GM18498 (cell line): ENCODE measurements around the gene CATSPERE.

Source experiments
- ATAC-seq: cut with Tn5 transposase; IDR thresholded peaks from one replicate; pipeline ENCODE4 v1.9.1; 2021; ENCODE audit warnings: mild to moderate bottlenecking, moderate library complexity; ENCODE audit not compliant: unreplicated experiment

CATSPERE gene

DNA sequence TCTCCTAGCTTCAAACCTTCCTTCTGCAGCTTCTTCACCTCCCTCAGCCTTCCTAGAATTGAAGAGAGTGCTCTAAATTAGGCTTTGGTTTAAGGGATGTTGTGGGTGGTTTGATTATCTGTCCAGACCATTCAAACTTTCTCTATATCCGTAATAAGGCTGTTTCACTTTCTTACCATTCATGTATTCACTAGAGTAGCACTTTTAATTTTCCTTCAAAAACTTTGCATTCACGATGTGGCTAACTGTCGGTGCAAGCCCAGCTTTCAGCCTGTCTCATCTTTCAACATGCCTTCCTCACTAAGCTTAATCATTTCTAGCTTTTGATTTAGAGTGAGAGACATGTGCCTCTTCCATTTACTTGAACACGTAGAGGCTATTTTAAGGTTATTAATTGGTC, 165.6 kb downstream of the CATSPERE start:
- no peak for ATAC-seq

DNA sequence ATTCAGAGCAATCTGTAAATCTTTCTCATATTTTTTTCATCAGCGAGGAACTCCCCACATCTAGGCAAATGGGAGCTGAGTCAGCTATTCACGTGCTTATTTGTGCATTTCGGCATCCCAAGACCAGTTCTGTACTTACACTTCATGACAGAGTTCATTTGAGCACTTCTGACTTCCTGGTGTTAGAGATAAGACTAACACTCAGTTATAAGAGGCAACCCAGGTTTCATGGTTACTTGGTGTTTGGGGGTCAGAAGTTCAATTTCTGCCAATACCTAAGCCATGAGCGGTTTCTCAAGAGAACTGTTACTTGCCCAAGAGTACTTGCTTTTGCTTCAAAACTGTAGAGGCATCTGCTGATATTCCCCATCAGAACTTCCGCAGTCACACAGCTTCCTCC, 167.7 kb downstream of the CATSPERE start:
- ATAC-seq: no peak

DNA sequence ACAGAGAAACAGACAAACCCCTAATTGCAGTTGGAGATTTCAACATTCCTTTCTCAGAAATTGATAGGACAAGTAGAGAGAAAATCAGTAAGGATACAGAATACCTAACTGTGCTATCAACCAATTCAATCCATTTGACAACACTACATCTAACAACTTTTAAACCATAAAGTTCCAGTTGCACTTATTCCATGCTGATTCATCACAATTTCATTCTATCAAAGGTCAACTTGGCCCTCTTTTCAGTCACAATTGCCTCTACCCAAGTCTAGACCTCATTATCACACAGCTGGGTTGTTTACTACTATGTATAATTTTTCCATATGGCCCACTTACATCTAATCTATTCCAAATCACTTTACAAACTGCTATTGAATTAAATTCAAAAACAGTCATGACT, 172.1 kb downstream of the CATSPERE start:
- ATAC-seq: no peak

DNA sequence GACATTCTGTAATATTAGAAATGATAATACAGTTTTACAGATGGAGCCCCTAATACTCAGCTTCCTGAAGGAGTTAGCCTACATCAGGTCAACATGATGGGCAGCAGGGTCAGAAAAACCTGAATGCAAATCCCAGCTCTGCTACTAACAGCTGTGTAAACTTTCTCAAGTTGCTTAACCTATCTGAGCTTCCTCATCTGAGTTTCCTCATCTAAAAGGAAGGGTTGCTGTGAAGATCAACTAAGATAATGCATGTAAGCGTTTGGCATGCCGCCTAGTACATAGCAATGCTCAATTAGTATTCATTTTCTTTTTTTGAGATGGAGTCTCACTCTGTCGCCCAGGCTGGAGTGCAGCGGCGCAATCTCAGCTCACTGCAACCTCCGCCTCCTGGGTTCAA, 173.5 kb downstream of the CATSPERE start:
- ATAC-seq: no peak

DNA sequence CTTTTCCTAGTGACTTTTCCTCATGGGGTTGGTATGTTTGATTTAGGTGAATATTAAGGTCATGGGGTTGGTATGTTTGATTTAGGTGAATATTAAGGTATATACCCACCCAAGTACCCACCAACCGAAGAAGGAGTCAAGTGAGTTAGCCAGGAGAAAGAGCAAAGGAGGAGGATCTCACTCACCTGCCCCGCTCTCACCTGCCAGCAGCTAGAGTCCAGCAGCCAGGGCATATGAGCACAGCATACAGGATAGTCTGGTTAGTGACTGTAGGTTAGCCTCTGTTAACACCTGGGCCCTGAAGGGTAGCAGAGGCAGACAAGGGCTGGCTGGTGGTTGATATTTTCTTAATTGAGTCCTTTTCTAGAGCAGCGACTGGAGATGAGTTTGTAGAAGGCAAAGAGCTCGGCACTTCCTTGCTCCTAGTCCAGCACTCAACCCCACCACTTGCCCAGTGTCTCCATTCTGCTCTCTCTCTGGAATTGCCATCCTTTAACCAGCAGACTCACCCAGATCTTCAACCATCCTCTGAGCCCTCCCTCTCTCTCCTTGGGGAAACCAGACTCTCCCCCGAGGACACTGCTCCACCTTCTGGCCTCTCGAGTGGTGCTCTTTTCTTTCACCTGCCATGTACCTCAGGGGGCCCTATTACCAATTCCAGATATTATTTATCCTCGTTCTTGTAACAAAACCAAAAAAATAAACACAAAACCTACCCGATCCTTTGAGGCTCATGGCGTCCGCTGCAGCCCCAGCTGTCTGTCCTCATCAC, 175.6 kb downstream of the CATSPERE start:
- no peak for ATAC-seq

DNA sequence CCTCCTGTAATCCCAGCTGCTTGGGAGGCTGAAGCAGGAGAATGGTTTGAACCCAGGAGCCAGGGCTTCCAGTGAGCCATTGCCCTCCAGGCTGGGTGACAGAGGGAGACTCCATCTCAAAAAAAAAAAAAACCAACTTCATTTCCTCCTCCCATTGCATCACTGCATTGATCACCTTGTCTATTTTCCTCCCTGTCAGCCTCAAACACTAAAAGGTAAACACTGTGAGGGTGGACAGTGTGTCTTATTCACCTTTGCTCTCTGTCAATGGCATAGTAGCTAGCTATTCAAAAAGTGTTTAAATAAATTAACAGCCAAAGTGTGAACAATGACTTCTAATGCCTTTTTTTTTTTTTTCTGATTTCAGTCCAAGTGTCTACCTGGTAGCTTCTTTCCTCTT, 178.5 kb downstream of the CATSPERE start:
- no peak for ATAC-seq

DNA sequence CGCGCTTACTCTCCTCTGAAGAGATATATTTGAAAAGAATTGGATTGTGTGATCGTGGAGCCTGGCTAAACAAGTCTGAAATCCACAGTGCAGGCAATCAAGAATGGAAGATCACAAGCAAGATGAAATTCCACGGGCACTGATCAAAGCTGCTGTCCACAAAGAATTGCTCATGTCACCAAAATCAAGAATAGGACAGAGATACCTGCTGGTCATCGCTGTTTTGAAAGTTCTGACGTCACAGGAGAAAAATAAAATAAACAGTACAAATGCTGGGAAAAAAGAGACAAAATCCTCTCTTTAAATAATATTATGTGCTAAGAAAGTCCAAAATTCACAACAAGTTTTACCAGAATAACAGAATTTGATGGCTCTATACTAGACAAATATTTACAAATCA, 179.8 kb downstream of the CATSPERE start:
- no peak for ATAC-seq

DNA sequence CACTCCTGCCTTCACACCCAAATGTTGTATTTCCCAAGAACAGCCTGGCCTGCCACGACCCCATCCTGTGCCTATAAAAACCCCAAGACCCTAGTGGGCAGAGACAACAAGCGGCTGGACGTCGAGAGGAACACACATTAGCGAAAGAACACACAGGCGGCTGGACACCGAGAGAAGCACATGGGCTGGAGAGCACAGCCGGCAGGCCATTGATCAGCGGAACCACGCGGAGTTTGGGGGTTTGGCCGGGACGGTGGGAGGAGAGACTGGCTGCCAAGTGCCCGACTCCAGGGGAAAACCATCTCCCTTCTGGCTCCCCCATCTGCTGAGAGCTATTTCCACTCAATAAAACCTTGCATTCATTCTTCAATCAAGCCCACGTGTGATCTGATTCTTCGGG, 181.5 kb downstream of the CATSPERE start:
- ATAC-seq: no peak

DNA sequence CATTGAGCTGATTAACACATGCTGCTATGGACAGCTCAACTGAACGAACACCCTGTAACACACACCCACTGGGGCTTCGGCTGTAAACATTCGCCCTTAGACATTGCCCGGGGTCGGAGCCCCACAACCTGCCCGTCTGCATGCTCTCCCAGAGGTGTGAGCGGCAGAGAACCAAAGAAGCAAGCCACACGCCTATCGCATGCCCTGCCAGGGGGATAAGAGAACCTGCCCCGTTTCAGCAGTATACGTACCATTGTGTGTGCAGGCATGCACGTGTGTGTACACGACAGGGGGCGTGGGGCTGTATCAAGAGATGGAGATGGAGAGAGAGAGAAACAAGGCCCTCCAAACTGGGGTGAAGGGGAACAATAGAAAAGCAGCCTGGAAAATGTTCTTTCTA, 181.9 kb downstream of the CATSPERE start:
- ATAC-seq: no peak

DNA sequence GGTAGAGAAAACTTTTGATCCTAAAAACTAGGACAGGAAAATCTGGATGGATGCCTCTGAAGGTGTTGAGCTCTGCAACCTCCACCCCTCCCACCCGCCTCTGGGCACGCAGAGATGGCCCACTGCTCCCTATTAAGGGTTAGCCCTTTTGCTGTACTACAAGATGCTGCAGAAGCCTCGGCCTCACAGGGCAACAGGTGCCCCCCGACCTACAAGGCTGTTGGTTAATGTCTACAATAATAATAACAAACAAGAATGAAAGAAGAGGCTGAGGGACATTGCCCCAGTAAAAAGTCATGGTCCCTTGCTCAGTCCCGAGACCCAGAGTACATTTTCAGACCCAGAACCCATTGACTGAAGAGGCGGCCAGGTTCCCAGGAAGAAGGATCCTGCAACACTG, 184.3 kb downstream of the CATSPERE start:
- ATAC-seq: no peak

DNA sequence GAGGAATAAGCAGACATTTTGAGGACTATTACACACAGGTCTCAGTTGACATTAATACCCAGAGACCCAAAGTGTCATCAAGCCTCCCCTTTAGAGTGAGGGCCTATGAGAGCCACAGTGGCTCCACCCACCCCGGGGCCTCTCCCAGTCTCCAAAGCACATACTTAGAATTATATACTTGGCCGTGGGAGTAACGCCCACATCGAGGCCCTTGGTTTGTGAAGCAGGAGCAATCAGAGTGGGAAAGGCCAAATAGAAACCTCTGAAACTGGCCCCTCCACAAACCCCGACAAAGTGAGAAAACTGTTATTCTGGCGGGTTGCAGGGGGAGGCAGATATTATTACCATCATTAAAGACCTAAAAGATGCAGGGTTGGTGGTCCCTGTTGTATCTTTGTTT, 184.8 kb downstream of the CATSPERE start:
- no peak for ATAC-seq

DNA sequence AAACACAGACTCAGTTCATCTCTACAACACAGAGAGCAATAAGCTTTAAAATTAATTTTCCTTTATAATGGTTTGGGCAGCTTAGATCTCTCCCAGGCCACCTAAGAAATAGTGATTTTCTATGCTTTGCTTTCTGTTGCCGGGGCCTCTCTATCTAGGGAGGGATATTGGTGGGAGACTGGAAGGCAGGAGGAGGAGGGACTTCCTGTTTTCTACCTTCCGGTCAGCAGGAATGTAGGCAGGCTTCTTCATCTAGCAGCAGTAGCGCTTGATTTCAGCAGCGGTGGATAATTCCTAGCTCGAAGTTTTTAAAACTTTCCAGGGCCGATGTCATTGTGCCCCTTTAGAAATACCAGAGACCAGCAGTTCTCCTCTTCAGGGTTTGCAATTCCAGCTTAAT, 186.7 kb downstream of the CATSPERE start:
- no peak for ATAC-seq

DNA sequence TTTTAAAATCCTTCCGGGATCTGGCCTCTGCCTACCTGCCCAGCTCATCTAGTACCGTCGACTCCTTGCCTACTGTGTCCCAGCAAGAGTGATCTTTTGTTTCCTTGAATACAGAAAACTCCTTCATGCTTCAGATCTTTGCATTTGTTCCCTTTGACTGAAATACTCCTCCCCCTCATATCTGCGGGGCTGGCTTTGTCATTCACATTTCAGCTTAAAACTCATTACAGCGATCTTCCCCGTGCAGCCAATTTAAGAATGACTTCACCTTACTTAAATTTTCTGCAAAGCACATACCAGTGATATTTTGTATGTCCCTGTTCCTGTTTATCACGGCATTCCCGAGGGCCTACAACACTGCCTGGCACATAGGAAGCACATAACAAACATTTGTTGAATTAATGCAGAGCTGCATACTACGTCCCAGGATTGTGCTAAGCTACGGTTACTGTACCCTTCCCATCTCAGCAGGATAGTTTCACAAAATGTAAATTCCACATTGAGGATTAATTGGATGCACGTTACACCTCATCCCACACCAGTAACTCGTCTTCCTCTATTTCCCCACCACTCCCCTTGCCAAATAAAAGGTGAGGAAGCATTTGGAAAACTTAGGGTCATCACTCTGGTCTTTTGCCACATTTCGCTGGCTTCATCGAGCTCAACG, 191.0 kb downstream of the CATSPERE start:
- no peak for ATAC-seq

DNA sequence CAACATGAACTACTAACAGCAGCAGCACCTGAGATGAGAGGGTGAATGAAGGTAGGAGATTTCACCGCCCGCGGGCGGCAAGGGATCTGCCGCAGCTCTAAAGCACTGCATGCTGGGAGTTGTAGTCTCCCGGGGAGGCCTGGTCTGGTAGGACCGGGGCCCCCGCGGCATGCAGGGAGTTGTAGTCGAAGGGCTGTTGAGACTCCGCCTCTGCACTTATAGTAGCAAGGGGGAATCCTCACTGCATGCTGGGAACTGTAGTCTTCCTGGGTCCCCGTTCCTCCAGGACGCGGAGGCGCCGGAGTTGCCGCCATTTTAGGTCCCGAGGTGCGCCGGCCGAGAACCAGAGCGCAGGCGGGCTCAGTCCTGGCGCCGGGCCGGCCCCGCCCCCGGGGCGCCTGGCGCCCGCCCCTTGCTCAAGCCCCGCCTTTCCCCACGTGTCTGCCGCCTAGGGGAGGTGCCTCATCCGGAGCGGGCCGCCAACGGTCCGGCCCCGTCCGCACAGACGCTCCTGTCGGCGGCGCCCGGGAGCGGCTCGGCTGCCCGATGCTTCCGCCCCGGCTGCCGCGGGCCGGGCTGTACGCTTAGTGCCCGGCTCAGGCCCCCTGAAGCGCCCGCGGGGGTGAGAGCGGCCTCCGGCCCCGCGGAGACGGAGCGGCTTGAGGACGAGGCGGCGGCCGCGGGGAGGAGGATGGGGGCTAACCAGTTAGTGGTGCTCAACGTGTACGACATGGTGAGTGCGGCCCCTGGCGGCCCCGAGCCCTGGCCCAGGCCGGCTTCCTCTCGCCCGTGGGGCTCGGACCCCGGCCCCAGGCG, 191.8 kb downstream of the CATSPERE start, which contains the start of gene DESI2:
DESI2 (plus strand) TSS at position 504 of the 816 bp plus-strand sequence; CDS start at position 692, 188 bp downstream.
- ATAC-seq: peak; percentile 97

DNA sequence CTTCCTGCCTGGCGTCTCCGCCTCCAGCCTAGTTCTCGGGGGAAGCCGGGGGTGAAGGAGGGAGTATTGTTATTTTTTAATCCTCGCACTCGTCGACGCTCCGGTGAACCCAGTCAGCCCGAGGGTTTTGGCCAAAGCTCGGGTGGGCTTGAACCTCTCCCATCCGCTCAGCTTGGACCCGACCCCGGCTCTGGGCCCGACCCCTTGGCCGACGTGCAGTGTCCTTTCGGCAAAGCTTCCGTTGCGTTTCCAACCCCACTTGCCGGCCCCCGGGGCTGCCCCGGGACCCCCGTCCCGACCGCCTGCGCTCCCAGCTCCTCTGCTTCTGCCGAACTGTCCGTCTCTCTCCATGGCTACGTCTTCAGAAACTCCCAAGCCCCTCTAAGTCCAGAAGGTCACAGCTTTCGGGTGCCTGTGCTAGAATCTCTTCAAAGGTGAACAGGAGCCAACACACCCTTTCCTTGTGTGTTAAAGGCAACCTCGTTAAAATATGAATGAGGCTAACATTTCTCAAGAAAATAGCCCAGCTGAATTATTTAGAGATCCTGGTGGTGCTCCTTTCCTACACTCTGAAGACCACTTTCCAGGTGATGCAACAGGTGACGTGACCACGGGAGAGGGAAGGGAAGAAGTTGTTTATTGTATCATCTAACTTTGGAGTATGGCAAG, 192.5 kb downstream of the CATSPERE start:
- no peak for ATAC-seq

DNA sequence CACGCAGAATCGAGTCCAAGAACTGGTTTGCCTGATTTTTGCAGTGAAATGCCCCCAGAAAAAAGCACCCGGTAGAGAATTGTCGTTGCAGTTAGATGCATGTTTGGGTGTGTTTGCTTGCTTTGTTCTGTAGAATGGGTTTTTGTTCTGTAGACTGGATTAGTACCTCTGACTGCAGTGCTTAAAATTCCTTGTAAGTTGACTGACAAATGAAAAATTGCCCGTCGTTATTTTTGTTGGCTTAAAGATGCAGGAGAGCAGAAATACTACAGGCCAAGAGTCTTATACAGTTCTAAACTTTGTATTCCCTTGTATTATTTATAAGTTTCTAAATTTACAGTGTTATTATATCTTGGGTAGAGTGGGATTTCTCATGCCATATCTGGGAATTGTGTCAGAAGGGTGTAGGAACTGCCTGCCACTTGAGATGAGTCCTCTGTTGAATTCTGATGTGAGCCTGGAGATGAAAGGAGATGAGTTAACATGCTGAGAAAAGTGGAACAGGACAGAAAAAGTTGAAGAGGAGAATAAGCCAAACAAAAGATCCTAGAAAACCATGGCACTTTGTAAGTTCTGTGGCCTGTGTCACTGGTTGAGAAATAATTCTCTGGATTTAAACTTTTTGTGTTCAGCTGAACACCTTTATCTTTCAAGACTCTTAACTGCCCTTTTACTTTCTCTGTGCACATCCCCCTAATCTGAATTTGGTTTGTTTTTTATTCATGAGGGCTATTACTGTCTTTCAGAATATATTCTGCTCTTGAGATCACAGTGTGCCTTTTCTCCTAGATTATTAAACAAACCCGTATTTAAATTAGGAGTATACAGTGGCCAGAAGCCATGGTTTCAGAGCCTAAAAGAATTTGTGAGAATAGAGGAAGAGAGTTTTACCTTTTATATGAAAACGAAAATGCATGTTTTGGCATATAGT, 193.3 kb downstream of the CATSPERE start:
- ATAC-seq: no peak

DNA sequence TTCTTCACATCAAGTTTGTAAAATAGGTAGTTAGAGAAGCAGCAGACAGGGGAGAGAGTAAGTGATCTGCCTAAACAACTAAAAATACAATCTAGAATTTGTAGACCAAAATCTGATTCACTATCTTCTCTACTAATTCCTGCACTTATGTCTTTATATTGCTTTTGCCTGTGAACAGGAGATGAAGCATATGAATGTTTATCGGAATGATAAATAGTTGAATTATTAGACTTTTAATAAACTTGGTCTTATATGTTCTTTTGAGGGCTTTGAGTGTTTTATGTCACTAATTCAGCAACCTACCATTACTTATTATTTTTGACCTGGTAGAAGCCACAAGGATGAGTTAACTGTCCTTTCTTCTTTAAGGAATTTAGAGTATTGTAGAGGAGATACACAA, 194.1 kb downstream of the CATSPERE start:
- no peak for ATAC-seq

DNA sequence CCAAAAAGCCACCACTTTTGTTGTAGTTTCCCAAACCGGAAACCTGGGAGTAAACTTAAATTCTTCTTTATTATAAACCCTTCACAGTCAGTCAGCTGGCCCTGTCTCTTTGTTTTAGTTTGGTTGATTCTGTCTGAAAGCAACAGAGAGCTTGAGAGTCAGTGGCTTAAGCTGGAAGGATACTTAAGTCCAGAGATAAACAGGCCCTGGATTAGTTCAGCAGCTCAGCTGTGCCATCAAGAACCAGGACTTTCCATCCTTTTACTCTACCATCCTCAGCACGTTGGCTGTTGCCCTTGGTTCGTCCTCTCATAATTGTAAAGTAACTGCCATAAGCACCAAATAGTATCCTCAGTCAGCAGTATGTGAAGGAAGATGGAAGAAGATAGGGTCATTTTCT, 196.3 kb downstream of the CATSPERE start:
- ATAC-seq: no peak

DNA sequence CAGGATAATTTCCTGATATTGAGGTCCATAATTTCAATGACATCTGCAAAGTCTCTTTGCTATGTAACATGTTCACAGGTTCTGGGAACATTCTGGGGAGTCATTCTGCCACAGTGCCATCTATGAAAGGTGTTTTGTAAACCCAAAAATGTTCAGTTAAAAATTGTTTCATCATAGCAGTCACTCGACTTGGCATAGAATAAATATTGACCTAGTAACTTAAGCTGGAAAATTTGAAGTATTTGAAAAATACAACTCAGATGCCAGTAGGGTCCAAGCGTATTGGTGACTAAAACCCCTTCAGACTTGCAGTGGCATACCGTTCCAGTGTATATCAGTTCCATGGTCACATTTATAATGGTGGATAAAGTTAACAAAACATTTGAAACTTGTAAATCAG, 198.6 kb downstream of the CATSPERE start:
- no peak for ATAC-seq

DNA sequence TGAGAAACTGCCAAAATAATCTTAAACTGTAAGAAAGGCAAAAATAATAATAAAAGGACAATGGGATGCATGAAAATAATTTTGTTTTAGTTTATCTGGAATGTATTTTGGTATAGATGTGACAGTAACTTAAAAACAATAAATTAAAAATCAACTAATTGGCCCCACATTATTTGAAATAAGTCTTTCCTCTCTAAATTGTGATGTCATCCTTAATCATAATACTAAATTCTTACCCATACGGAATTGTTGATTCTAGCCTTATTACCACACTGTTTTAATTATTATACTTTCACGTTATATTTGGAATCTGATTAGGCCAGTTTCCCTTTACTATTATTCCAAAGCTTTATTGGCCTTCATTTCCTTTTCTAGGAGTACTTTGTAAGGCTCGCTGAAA, 199.5 kb downstream of the CATSPERE start:
- no peak for ATAC-seq
